GM23248 (cell line): ENCODE measurements around the gene BACE2. TPM values are rescaled to one million over a fixed set of nuclear protein-coding genes. Genes with fewer than 3 reads are reported as not detected.

Experiments used
- DNase-seq: peaks from one replicate; pipeline ENCODE4 v3.0.0-alpha.2; 2015
- H2AFZ ChIP-seq: fragments of 200-600 bp; sonication (generic); 2 replicates; pipeline ENCODE4 v1.6.1; 2016; ENCODE audit warnings: antibody characterized with exemption
- H3F3A ChIP-seq: fragments of 200-600 bp; sonication (generic); 2 replicates; pipeline ENCODE4 v1.6.1; 2016; ENCODE audit warnings: mild to moderate bottlenecking, antibody characterized with exemption, mixed run types; ENCODE audit not compliant: insufficient read depth
- H3K27ac ChIP-seq: fragments of 200-600 bp; sonication (generic); 2 replicates; pipeline ENCODE4 v1.5.1; 2016; ENCODE audit warnings: mild to moderate bottlenecking
- H3K27me3 ChIP-seq: fragments of 200-600 bp; sonication (generic); replicated peaks from 2 replicates; pipeline ENCODE4 v1.6.1; 2016; ENCODE audit warnings: mild to moderate bottlenecking; ENCODE audit not compliant: insufficient read depth
- H3K36me3 ChIP-seq: fragments of 200-600 bp; sonication (generic); 2 replicates; pipeline ENCODE4 v1.6.1; 2016; ENCODE audit warnings: low read depth, mild to moderate bottlenecking
- H3K4me1 ChIP-seq: fragments of 200-600 bp; sonication (generic); 2 replicates; pipeline ENCODE4 v1.6.1; 2016; ENCODE audit warnings: mild to moderate bottlenecking; ENCODE audit not compliant: insufficient read depth
- H3K4me2 ChIP-seq: fragments of 200-600 bp; sonication (generic); one replicate; pipeline ENCODE4 v1.6.1; 2016; ENCODE audit warnings: mild to moderate bottlenecking; ENCODE audit not compliant: unreplicated experiment
- H3K4me3 ChIP-seq: fragments of 200-600 bp; sonication (generic); 2 replicates; pipeline ENCODE4 v1.5.1; 2016; ENCODE audit warnings: mild to moderate bottlenecking
- H3K79me2 ChIP-seq: fragments of 200-600 bp; sonication (generic); 2 replicates; pipeline ENCODE4 v1.6.1; 2016; ENCODE audit warnings: mild to moderate bottlenecking; ENCODE audit not compliant: insufficient read depth
- H3K9ac ChIP-seq: fragments of 200-600 bp; sonication (generic); 2 replicates; pipeline ENCODE4 v1.6.1; 2016; ENCODE audit warnings: mild to moderate bottlenecking
- H3K9me2 ChIP-seq: fragments of 200-600 bp; sonication (generic); 2 replicates; pipeline ENCODE4 v1.6.1; 2016; ENCODE audit warnings: mixed run types, mild to moderate bottlenecking, moderate library complexity; ENCODE audit not compliant: insufficient read depth
- H3K9me3 ChIP-seq: fragments of 200-600 bp; sonication (generic); one replicate; pipeline ENCODE4 v1.6.1; 2017; ENCODE audit warnings: low read depth
- H4K20me1 ChIP-seq: fragments of 200-600 bp; sonication (generic); 2 replicates; pipeline ENCODE4 v1.6.0; 2016; ENCODE audit not compliant: insufficient read depth
- EZH2 ChIP-seq: fragments of 200-600 bp; sonication (generic); IDR thresholded peaks from 2 replicates; pipeline ENCODE4 v1.6.1; 2018; ENCODE audit warnings: antibody characterized with exemption, mild to moderate bottlenecking; ENCODE audit not compliant: insufficient read depth, poor library complexity, severe bottlenecking
- EZH2phosphoT487 ChIP-seq: fragments of 200-600 bp; sonication (generic); IDR thresholded peaks from 2 replicates; pipeline ENCODE4 v1.6.1; 2018; ENCODE audit warnings: antibody characterized with exemption, moderate library complexity, mild to moderate bottlenecking, low read depth; ENCODE audit not compliant: insufficient read depth
- WGBS, 2 experiments: methylation state at CpG; one replicate each; pipeline ENCODE4 v1.1.6; 2015 to 2017; ENCODE audit warnings: low lambda C conversion rate in 2 of 2, low coverage in 1 of 2; ENCODE audit errors: missing lambda C conversion rate in 2 of 2; 5-methylcytosine and 5-hydroxymethylcytosine counted together
- in situ Hi-C: fragments of 300-500 bp; cut with MboI; formaldehyde crosslinking; loops from 2 replicates; pipeline ENCODE4 v1.15.0; 2020
- polyA plus RNA-seq: library from polyadenylated mRNA; unstranded; fragments of >200 nt; fragmentation: Nextera tagmentation; extraction: Ambion mirVana; gene quantifications from 2 replicates; pipeline ENCODE4 v1.2.1, GENCODE V29; 2016
- total RNA-seq: library from RNA; depleted of rRNA; stranded (reverse); fragments of >200 nt; shearing (Covaris generic); gene quantifications from 2 replicates; pipeline ENCODE4 v1.2.3, GENCODE V29; 2014

Gene BACE2
- total and polyA plus RNA-seq, 2 experiments from 2014 or later = 69.5 to 97.8 TPM

- H3K9ac ChIP-seq = no peak overlapping the region
- no peaks in the 10 kb centered on the region for H3K9me3 ChIP-seq
- peaks cover 32% of the 10 kb centered on the region for H3K27me3 ChIP-seq
- H4K20me1 ChIP-seq = no peaks in the 10 kb centered on the region
- in situ Hi-C loops = no loop called here
- no peaks in the 10 kb centered on the region for H3K9me2 ChIP-seq
- H3K36me3 ChIP-seq = no peaks in the 10 kb centered on the region
- H3K4me1 ChIP-seq = no peaks in the 10 kb centered on the region
- H3F3A ChIP-seq = no peaks in the 10 kb centered on the region
- H3K79me2 ChIP-seq = no peaks in the 10 kb centered on the region
- H3K4me2 ChIP-seq = no peak overlapping the region
- no peak overlapping the region for H2AFZ ChIP-seq
- H3K4me3 ChIP-seq = no peak overlapping the region
- 70 to 71% methylated on average over 19 to 20 of the region's 20 CpGs for WGBS, 2 experiments
- no peak for TF ChIP-seq EZH2phosphoT487
- TF ChIP-seq EZH2 = no peak
- no peak overlapping the region for H3K27ac ChIP-seq
- no peak for DNase-seq
These were observed 153.4 kb downstream of the BACE2 start for GRCh38 chr21:41321211-41321907.

GRCh38 chr21:41321908-41322495 is 154.0 kb downstream of the BACE2 start:
- no peaks in the 10 kb centered on the region for H3K9me3 ChIP-seq
- H3K4me3 ChIP-seq = no peak overlapping the region
- H3K4me2 ChIP-seq = no peak overlapping the region
- WGBS, 2 experiments = 49 to 57% methylated on average over 7 of the region's 7 CpGs
- no peaks in the 10 kb centered on the region for H4K20me1 ChIP-seq
- H3K79me2 ChIP-seq = no peaks in the 10 kb centered on the region
- no peak overlapping the region for H3K9ac ChIP-seq
- no peak overlapping the region for H2AFZ ChIP-seq
- no peaks in the 10 kb centered on the region for H3K36me3 ChIP-seq
- no peaks in the 10 kb centered on the region for H3K9me2 ChIP-seq
- H3K4me1 ChIP-seq = no peaks in the 10 kb centered on the region
- in situ Hi-C loops = no loop called here
- TF ChIP-seq EZH2phosphoT487 (no peak), EZH2 (no peak)
- H3K27me3 ChIP-seq = peaks cover 26% of the 10 kb centered on the region
- H3K27ac ChIP-seq = no peak overlapping the region
- H3F3A ChIP-seq = no peaks in the 10 kb centered on the region
- no peak for DNase-seq

- Histone ChIP-seq H3K9ac (no peak overlapping the region), H3F3A (no peaks in the 10 kb centered on the region), H3K4me1 (no peaks in the 10 kb centered on the region), H3K9me2 (no peaks in the 10 kb centered on the region), H3K36me3 (no peaks in the 10 kb centered on the region), H3K27me3 (peaks cover 19% of the 10 kb centered on the region), H3K9me3 (no peaks in the 10 kb centered on the region), H3K79me2 (no peaks in the 10 kb centered on the region), H3K4me3 (no peak overlapping the region), H3K4me2 (no peak overlapping the region), H4K20me1 (no peaks in the 10 kb centered on the region), H2AFZ (no peak overlapping the region), H3K27ac (no peak overlapping the region)
- no peak for TF ChIP-seq EZH2phosphoT487
- TF ChIP-seq EZH2 = no peak
- no peak for DNase-seq
- in situ Hi-C loops = no loop called here
- 56 to 58% methylated on average over 21 to 23 of the region's 23 CpGs for WGBS, 2 experiments
These were observed 154.8 kb downstream of the BACE2 start for GRCh38 chr21:41322496-41323382.

- TF ChIP-seq EZH2phosphoT487 (no peak), EZH2 (no peak)
- Histone ChIP-seq H3K9me2 (no peaks in the 10 kb centered on the region), H4K20me1 (no peaks in the 10 kb centered on the region), H3K4me3 (no peak overlapping the region), H3K9me3 (no peaks in the 10 kb centered on the region), H3K27me3 (peaks cover 12% of the 10 kb centered on the region), H3K79me2 (no peaks in the 10 kb centered on the region), H3K9ac (no peak overlapping the region), H3K27ac (no peak overlapping the region), H3K4me1 (no peaks in the 10 kb centered on the region), H2AFZ (no peak overlapping the region), H3K36me3 (no peaks in the 10 kb centered on the region), H3K4me2 (no peak overlapping the region), H3F3A (no peaks in the 10 kb centered on the region)
- no peak for DNase-seq
- WGBS, 2 experiments = 70 to 73% methylated on average over 7 of the region's 7 CpGs
- in situ Hi-C loops = no loop called here
These were observed 157.4 kb downstream of the BACE2 start for GRCh38 chr21:41325138-41325912.
